ENCODE results near the gene BOLA2B. TPM values are rescaled to one million over a fixed set of nuclear protein-coding genes. Genes with fewer than 3 reads are reported as not detected.
"Not testable (repeated sequence)": the region's sequence is repeated elsewhere in the genome, so short reads cannot be mapped to it uniquely, and the experiment has no call there.

Gene BOLA2B
- total RNA-seq = 131 TPM

GRCh38 chr16:30193615-30194014, at the start of gene BOLA2B, which contains the start of gene SLX1A:
BOLA2B (minus strand) TSS chr16:30193666; CDS start chr16:30193595, 71 bp downstream.
SLX1A (plus strand) TSS chr16:30193875; CDS start chr16:30194085, 210 bp downstream.
- ATAC-seq = peak; percentile 93

GRCh38 chr16:30217082-30217481, 23.6 kb upstream of the BOLA2B start:
- not testable (repeated sequence) for ATAC-seq

- not testable (repeated sequence) for ATAC-seq
Measured at GRCh38 chr16:30211414-30211813, 17.9 kb upstream of the BOLA2B start.

GRCh38 chr16:30209032-30209431, 15.6 kb upstream of the BOLA2B start:
- peak; percentile 45 for ATAC-seq

GRCh38 chr16:30207063-30207704, 13.7 kb upstream of the BOLA2B start:
- ATAC-seq = peak; percentile 42

- peak; percentile 31 for ATAC-seq
Measured at GRCh38 chr16:30206252-30206651, 12.8 kb upstream of the BOLA2B start.

- ATAC-seq = peak; percentile 35
Measured at GRCh38 chr16:30205541-30206236, 12.2 kb upstream of the BOLA2B start.

GRCh38 chr16:30199608-30200343, 6.3 kb upstream of the BOLA2B start:
- peak; percentile 65 for ATAC-seq

- ATAC-seq = peak; percentile 63
Measured at GRCh38 chr16:30199049-30199448, 5.6 kb upstream of the BOLA2B start, which contains the start of gene SULT1A3. SULT1A3 (plus strand) TSS chr16:30199255; CDS start chr16:30200729, 1,474 bp downstream.

GRCh38 chr16:30197001-30197400, 3.5 kb upstream of the BOLA2B start:
- not testable (repeated sequence) for ATAC-seq

- peak; percentile 74 for ATAC-seq
Measured at GRCh38 chr16:30194172-30194925, 883 bp upstream of the BOLA2B start.

- peak; percentile 34 for ATAC-seq
Measured at GRCh38 chr16:30193098-30193497, 368 bp downstream of the BOLA2B start.

- ATAC-seq = not testable (repeated sequence)
Measured at GRCh38 chr16:30191158-30191557, 2.3 kb downstream of the BOLA2B start.

GRCh38 chr16:30187971-30188561, 5.4 kb downstream of the BOLA2B start:
- ATAC-seq = no peak

- ATAC-seq = no peak
Measured at GRCh38 chr16:30187556-30187865, 6.0 kb downstream of the BOLA2B start.

- peak; percentile 24 for ATAC-seq
Measured at GRCh38 chr16:30186782-30187555, 6.5 kb downstream of the BOLA2B start.

- ATAC-seq = no peak
Measured at GRCh38 chr16:30186444-30186781, 7.1 kb downstream of the BOLA2B start.

- peak; percentile 23 for ATAC-seq
Measured at GRCh38 chr16:30185683-30186421, 7.6 kb downstream of the BOLA2B start.

GRCh38 chr16:30184891-30185682, 8.4 kb downstream of the BOLA2B start:
- no peak for ATAC-seq

All from esophagus mucosa (tissue), 1 donor.